ENCODE results near the gene TEX55. TPM values are rescaled to one million over a fixed set of nuclear protein-coding genes. Genes with fewer than 3 reads are reported as not detected.

The TEX55 gene
- total RNA-seq, 1 experiment from 2014 or later, result not detected

DNA sequence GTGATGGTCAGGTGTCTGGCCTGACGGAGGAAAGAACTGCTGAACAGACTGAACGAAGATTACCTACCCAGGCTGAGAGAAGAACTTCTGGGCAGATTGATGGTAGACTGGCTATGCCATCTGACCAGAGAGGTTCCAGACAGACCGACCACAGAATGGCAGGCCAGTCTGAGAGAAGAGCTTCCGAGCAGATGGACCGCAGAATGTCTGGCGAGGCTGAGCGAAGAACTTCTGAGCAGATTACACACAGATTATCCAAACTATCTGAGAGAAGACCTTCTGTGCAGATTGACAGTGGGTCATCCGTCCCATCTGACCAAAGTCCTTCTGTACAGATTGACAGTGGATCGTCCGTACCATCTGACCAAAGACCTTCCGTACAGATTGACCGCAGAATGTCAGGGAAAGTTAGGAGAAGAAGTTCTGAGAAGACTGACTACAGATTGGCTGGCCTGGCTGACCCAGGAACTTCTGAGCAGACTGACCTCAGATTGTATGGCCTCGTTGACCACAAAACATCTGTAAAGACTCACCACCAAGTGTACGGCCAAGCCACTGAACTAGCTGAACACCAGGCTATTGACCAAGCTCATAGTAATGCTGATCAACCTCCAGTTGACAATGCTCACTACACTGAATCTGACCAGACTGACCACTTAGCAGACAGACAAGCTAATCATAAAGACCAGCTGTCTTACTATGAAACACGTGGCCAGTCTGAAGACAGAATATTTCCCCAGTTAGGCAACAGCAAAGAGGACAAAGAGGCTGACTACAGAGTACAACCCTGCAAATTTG, 812 bp downstream of the TEX55 start:
- Histone ChIP-seq H3K4me3 (ENCODE audit: low read depth in 2 of 2, low read length in 2 of 2) (no peak overlapping the region), H3K36me3 (ENCODE audit: control insufficient read depth, insufficient read depth, low read length) (no peaks in the 10 kb centered on the region), H3K27ac (ENCODE audit: low read length) (no peak overlapping the region), H3K4me1 (ENCODE audit: control insufficient read depth, insufficient read depth, low read length) (no peaks in the 10 kb centered on the region), H3K27me3 (ENCODE audit: control insufficient read depth, insufficient read depth, low read length) (no peaks in the 10 kb centered on the region), H3K9me3 (ENCODE audit: control insufficient read depth, insufficient read depth, low read depth, low read length) (no peaks in the 10 kb centered on the region)
- CTCF ChIA-PET, result no interaction called here
- intact Hi-C loops (cut with micrococcal nuclease; ENCODE audit: unreplicated experiment), result no loop called here
- in situ Hi-C loops (cut with HindIII; ENCODE audit: low pct_unique_long_range_greater_than_20kb, low sequenced_read_pairs), result no loop called here
- DNase-seq (ENCODE audit: low read depth, low spot score), result no peak
- POLR2A ChIA-PET, result no interaction called here
- TF ChIP-seq POLR2AphosphoS5 (IDR thresholded peaks at IDR 0.05; ENCODE audit: low read depth, low read length) (no peak), TCF7L2 (IDR thresholded peaks at IDR 0.05; ENCODE audit: low read depth, low read length) (no peak), REST (IDR thresholded peaks at IDR 0.05; ENCODE audit: insufficient read depth in 1 of 2, low read depth in 2 of 2, low read length in 1 of 2) (no peak), SIN3A (IDR thresholded peaks at IDR 0.05; ENCODE audit: borderline replicate concordance, insufficient read depth, low read depth, low read length) (no peak)
- TF ChIP-seq, protein P1, sequence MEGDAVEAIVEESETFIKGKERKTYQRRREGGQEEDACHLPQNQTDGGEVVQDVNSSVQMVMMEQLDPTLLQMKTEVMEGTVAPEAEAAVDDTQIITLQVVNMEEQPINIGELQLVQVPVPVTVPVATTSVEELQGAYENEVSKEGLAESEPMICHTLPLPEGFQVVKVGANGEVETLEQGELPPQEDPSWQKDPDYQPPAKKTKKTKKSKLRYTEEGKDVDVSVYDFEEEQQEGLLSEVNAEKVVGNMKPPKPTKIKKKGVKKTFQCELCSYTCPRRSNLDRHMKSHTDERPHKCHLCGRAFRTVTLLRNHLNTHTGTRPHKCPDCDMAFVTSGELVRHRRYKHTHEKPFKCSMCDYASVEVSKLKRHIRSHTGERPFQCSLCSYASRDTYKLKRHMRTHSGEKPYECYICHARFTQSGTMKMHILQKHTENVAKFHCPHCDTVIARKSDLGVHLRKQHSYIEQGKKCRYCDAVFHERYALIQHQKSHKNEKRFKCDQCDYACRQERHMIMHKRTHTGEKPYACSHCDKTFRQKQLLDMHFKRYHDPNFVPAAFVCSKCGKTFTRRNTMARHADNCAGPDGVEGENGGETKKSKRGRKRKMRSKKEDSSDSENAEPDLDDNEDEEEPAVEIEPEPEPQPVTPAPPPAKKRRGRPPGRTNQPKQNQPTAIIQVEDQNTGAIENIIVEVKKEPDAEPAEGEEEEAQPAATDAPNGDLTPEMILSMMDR (IDR thresholded peaks at IDR 0.05), result no peak
- no peak for ATAC-seq
- BruUV-seq (replicated peaks), result no TSS peak

GRCh38 chr3:119147494-119147893, 1.5 kb downstream of the TEX55 start:
- no TSS peak for BruUV-seq (replicated peaks)
- intact Hi-C loops (cut with micrococcal nuclease; ENCODE audit: unreplicated experiment) (no loop called here), in situ Hi-C loops (cut with HindIII; ENCODE audit: low pct_unique_long_range_greater_than_20kb, low sequenced_read_pairs) (no loop called here)
- Histone ChIP-seq H3K4me3 (ENCODE audit: low read depth in 2 of 2, low read length in 2 of 2) (no peak overlapping the region), H3K36me3 (ENCODE audit: control insufficient read depth, insufficient read depth, low read length) (no peaks in the 10 kb centered on the region), H3K27ac (ENCODE audit: low read length) (no peak overlapping the region), H3K27me3 (ENCODE audit: control insufficient read depth, insufficient read depth, low read length) (no peaks in the 10 kb centered on the region), H3K4me1 (ENCODE audit: control insufficient read depth, insufficient read depth, low read length) (no peaks in the 10 kb centered on the region), H3K9me3 (ENCODE audit: control insufficient read depth, insufficient read depth, low read depth, low read length) (no peaks in the 10 kb centered on the region)
- TF ChIP-seq, protein P1 (IDR thresholded peaks at IDR 0.05), result no peak
- TF ChIP-seq TCF7L2 (IDR thresholded peaks at IDR 0.05; ENCODE audit: low read depth, low read length) (no peak), REST (IDR thresholded peaks at IDR 0.05; ENCODE audit: insufficient read depth in 1 of 2, low read depth in 2 of 2, low read length in 1 of 2) (no peak), POLR2AphosphoS5 (IDR thresholded peaks at IDR 0.05; ENCODE audit: low read depth, low read length) (no peak), SIN3A (IDR thresholded peaks at IDR 0.05; ENCODE audit: borderline replicate concordance, insufficient read depth, low read depth, low read length) (no peak)
- POLR2A ChIA-PET, result no interaction called here
- ATAC-seq (no peak), DNase-seq (ENCODE audit: low read depth, low spot score) (no peak)
- CTCF ChIA-PET, result no interaction called here
